IPS-NIHi11 (cell line): Measurements from ENCODE around the gene SERPIND1.
"Not testable (repeated sequence)": the region's sequence is repeated elsewhere in the genome, so short reads cannot be mapped to it uniquely, and the experiment has no call there.

Experiments used
- DNase-seq: peaks from one replicate; pipeline ENCODE4 v3.0.0; 2012; ENCODE audit warnings: mixed read lengths, low spot score

The SERPIND1 gene

GRCh38 chr22:20773793-20774212 lies at the start of gene SERPIND1:
TSS of gene SERPIND1 (plus strand) at chr22:20774113. CDS start at chr22:20779313, 5,200 bp downstream.
- no peak for DNase-seq

- no peak for DNase-seq
Observed at GRCh38 chr22:20724676-20725454, 49.0 kb upstream of the SERPIND1 start.

GRCh38 chr22:20725987-20726558 lies 47.8 kb upstream of the SERPIND1 start:
- DNase-seq: no peak

- DNase-seq: no peak
Observed at GRCh38 chr22:20727118-20728015, 46.5 kb upstream of the SERPIND1 start.

- DNase-seq: no peak
Observed at GRCh38 chr22:20728523-20729190, 45.3 kb upstream of the SERPIND1 start.

GRCh38 chr22:20729194-20729593 lies 44.7 kb upstream of the SERPIND1 start:
- DNase-seq: no peak

GRCh38 chr22:20732431-20732830 lies 41.5 kb upstream of the SERPIND1 start:
- not testable (repeated sequence) for DNase-seq

GRCh38 chr22:20735356-20736162 lies 38.4 kb upstream of the SERPIND1 start:
- DNase-seq: not testable (repeated sequence)

- DNase-seq: not testable (repeated sequence)
Observed at GRCh38 chr22:20736891-20737290, 37.0 kb upstream of the SERPIND1 start.

- no peak for DNase-seq
Observed at GRCh38 chr22:20738394-20739089, 35.4 kb upstream of the SERPIND1 start.

GRCh38 chr22:20740222-20740951 lies 33.5 kb upstream of the SERPIND1 start:
- no peak for DNase-seq

GRCh38 chr22:20741008-20741633 lies 32.8 kb upstream of the SERPIND1 start:
- no peak for DNase-seq

GRCh38 chr22:20741634-20742581 lies 32.0 kb upstream of the SERPIND1 start:
- DNase-seq: peak; percentile 75

- no peak for DNase-seq
Observed at GRCh38 chr22:20742764-20743163, 31.1 kb upstream of the SERPIND1 start.

GRCh38 chr22:20744456-20744855 lies 29.5 kb upstream of the SERPIND1 start:
- DNase-seq: no peak

GRCh38 chr22:20745119-20745518 lies 28.8 kb upstream of the SERPIND1 start:
- no peak for DNase-seq

GRCh38 chr22:20746431-20747189 lies 27.3 kb upstream of the SERPIND1 start:
- no peak for DNase-seq
